Right lung (tissue), 10 donors: ENCODE results near the gene OR4Q2. TPM values are rescaled to one million over a fixed set of nuclear protein-coding genes. Genes with fewer than 3 reads are reported as not detected.
"Not testable (repeated sequence)": the region's sequence is repeated elsewhere in the genome, so short reads cannot be mapped to it uniquely, and the experiment has no call there.

Experiments used
- DNase-seq, 2 donors: peaks; one replicate each; pipeline ENCODE4 v3.0.0-alpha.2; 2013
- long read RNA-seq, 8 donors: transcript quantifications; one replicate each; lab custom pipeline, GENCODE V29; 2026
- polyA plus RNA-seq, 5 donors: library from polyadenylated mRNA; unstranded; fragments of 120-200 nt; gene quantifications; one replicate each; pipeline versions ENCODE4 v1.2.1 to v1.2.3, GENCODE V29; 2013; ENCODE audit warnings: inconsistent platforms in 1 of 5, low replicate concordance in 1 of 5; ENCODE audit not compliant: insufficient read length in 5 of 5, insufficient read depth in 1 of 5

Gene OR4Q2
- not detected for polyA plus RNA-seq
- long read RNA-seq, donor 1, result 0 reads
- long read RNA-seq, donor 2, result 0 reads
- long read RNA-seq, donor 3, result 0 reads
- long read RNA-seq, donor 4, result 0 reads
- long read RNA-seq, donor 5, result 0 reads
- long read RNA-seq, donor 6, result 0 reads
- long read RNA-seq, donor 7, result 0 reads
- long read RNA-seq, donor 8, result 0 reads

GRCh38 chr14:20001863-20002262 is at the start of gene OR4Q2:
OR4Q2 (plus strand) TSS chr14:20002163.
- DNase-seq, result no peak

- DNase-seq, result not testable (repeated sequence)
Observed at GRCh38 chr14:19969735-19970134, 32.2 kb upstream of the OR4Q2 start.

- DNase-seq, result no peak
Observed at GRCh38 chr14:19974844-19975243, 27.1 kb upstream of the OR4Q2 start.

DNA sequence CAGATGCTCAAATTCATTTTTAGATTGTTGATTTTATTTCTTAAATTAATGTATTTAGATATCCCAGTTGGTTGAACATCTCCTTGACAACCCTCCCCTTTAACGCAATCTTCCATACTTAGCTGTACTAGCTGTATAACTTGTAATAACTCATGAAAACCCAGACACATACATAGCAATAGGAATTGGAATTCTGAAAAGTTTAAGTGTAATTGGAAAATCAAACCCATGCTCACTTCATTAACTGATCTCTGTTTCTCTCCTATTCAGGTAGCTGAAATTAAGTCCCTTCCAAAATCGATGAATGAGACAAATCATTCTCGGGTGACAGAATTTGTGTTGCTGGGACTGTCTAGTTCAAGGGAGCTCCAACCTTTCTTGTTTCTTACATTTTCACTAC is 26.7 kb upstream of the OR4Q2 start, which contains the start of gene OR4K15:
OR4K15 (plus strand) TSS at position 301 of the 400 bp plus-strand sequence; CDS start at position 301, 0 bp downstream.
- DNase-seq, result no peak

- no peak for DNase-seq
Observed at GRCh38 chr14:19993438-19993837, 8.5 kb upstream of the OR4Q2 start.

GRCh38 chr14:20002319-20002718 is 356 bp downstream of the OR4Q2 start:
- DNase-seq, result no peak

DNA sequence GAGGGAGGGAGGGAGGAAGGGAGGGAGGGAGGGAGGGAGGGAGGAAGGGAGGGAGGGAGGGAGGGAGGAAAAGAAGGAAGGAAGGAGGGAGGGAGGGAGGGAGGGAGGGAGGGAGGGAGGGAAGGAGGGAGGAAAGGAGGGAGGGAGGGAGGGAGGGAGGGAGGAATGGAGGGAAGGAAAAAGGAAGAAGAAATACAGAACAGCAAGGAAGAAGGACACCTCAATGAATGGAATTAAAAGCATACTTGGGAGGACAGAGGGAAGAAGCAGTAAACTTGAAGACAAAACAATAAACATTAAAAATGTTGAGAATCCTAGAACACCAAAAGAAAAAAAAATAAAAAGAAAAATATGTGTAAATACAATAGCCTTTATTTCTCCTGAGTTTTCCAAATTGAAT is 6.2 kb downstream of the OR4Q2 start:
- DNase-seq, result no peak

DNA sequence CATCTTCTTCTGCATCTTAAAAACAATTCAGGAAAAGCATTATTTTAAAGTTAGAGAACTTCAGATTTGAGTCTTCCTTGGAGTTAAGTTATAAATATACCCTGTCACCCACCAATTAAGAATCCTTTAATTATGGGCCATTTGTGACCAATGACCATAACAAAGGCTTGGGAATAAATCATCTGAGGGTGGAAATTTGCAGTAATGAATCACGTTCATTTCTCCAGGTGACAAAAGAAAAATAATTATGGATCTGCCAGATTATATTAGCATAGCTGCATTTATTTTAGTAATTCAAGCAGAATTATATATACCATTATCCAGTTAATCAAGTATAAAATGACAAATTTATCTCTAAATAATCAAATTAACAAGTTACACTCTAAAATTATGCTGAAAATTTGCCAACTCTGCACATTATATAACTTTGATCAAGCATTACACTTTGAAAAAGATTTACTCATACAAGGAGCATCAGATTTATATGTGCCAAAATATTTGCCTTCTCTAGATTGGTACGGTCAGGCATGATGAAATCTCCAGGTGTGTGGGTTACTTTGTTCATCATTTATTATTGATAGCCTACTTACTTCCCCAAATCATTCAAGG is 17.4 kb downstream of the OR4Q2 start, which contains the start of gene OR4K14:
OR4K14 (minus strand) TSS at position 51 of the 609 bp plus-strand sequence. CDS start 4,114 bp downstream, outside the sequence.
- no peak for DNase-seq

GRCh38 chr14:20031058-20031457 is 29.1 kb downstream of the OR4Q2 start:
- DNase-seq, result no peak

GRCh38 chr14:20035449-20035848 is 33.5 kb downstream of the OR4Q2 start:
- DNase-seq, result no peak

DNA sequence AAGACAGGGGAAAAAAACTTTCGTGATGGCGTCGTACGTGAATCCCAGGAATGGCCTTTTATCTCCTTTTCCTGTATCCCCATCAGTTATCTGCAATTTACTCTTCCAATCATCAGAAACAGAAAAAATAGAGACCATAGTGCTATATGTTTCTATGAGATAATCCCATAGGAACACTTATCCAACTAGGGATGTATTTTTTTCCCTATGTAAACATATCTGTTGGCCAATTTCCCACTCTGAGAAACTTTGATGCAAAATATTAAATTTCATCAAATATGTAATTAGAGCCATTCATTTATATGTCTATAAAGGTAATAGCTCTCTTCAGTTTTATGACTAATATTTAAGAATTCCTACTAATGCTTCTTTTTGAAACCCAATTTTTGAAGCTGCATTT is 34.0 kb downstream of the OR4Q2 start, which contains the start of gene OR4K13:
OR4K13 (minus strand) TSS at position 101 of the 400 bp plus-strand sequence. CDS start 1,280 bp downstream, outside the sequence.
- no peak for DNase-seq

- DNase-seq, result no peak
Observed at GRCh38 chr14:20044243-20044642, 42.3 kb downstream of the OR4Q2 start.

- no peak for DNase-seq
Observed at GRCh38 chr14:20048202-20048601, 46.2 kb downstream of the OR4Q2 start.

Other genes starting within 250 kb of the OR4Q2 start
- not detected for gene OR4M1, start 228.7 kb upstream of the OR4Q2 start, polyA plus RNA-seq
- not detected for gene OR4N2, start 198.4 kb upstream of the OR4Q2 start, polyA plus RNA-seq
- not detected for gene OR4K2, start 127.0 kb upstream of the OR4Q2 start, polyA plus RNA-seq
- not detected for gene OR4K5, start 81.6 kb upstream of the OR4Q2 start, polyA plus RNA-seq
- not detected for gene OR4K1, start 71.2 kb upstream of the OR4Q2 start, polyA plus RNA-seq
- gene OR4K15, start 26.6 kb upstream of the OR4Q2 start, polyA plus RNA-seq, result not detected
- gene OR4K14, start 17.1 kb downstream of the OR4Q2 start, polyA plus RNA-seq, result not detected
- not detected for gene OR4K13, start 33.9 kb downstream of the OR4Q2 start, polyA plus RNA-seq
- not detected for gene OR4L1, start 57.9 kb downstream of the OR4Q2 start, polyA plus RNA-seq
- gene OR4K17, start 108.6 kb downstream of the OR4Q2 start, polyA plus RNA-seq, result under 1 TPM in 3 of 5 donors, not detected in 2; 0.06 to 0.12 (median 0.08) TPM
- not detected for gene OR4N5, start 136.7 kb downstream of the OR4Q2 start, polyA plus RNA-seq
- not detected for gene OR11G2, start 188.7 kb downstream of the OR4Q2 start, polyA plus RNA-seq
- gene OR11H6, start 221.5 kb downstream of the OR4Q2 start, polyA plus RNA-seq, result not detected
- gene OR11H7, start 226.8 kb downstream of the OR4Q2 start, polyA plus RNA-seq, result under 1 TPM; 0.51 to 0.84 (median 0.59) TPM
- gene OR11H4, start 237.1 kb downstream of the OR4Q2 start, polyA plus RNA-seq, result under 1 TPM in 1 of 5 donors, not detected in 4; 0.14 TPM